Measurements from ENCODE around the gene MPND.

The MPND gene

GRCh38 chr19:4328243-4328990, 14.9 kb upstream of the MPND start:
- no peak for TF ChIP-seq CTCF (IDR thresholded peaks at IDR 0.05)
- TF ChIP-seq ZFX (IDR thresholded peaks at IDR 0.05; ENCODE audit: borderline replicate concordance): no peak
- H3K27ac ChIP-seq: peak overlapping the region; percentile 81

- H3K27ac ChIP-seq: peak overlapping the region; percentile 81
These were observed 14.2 kb upstream of the MPND start for GRCh38 chr19:4328991-4329681.

GRCh38 chr19:4329858-4330257, 13.5 kb upstream of the MPND start:
- TF ChIP-seq CTCF (IDR thresholded peaks at IDR 0.05): no peak
- no peak for TF ChIP-seq ZFX (IDR thresholded peaks at IDR 0.05; ENCODE audit: borderline replicate concordance)
- peak overlapping the region; percentile 81; the same call in 1 of the 2 replicates for H3K27ac ChIP-seq

- no peak overlapping the region for H3K27ac ChIP-seq
- TF ChIP-seq CTCF (IDR thresholded peaks at IDR 0.05): no peak
These were observed 8.3 kb upstream of the MPND start for GRCh38 chr19:4334929-4335570.

- TF ChIP-seq ZFX (IDR thresholded peaks at IDR 0.05; ENCODE audit: borderline replicate concordance) (no peak), CTCF (IDR thresholded peaks at IDR 0.05) (no peak)
- peak overlapping the region; percentile 71 for H3K27ac ChIP-seq
These were observed 5.4 kb upstream of the MPND start for GRCh38 chr19:4337906-4338440.

GRCh38 chr19:4338441-4339355, 4.7 kb upstream of the MPND start, which contains the start of gene STAP2:
Gene STAP2, minus strand, starts transcription at chr19:4338827. Its CDS starts 74 bp downstream, at chr19:4338753.
- TF ChIP-seq CTCF (IDR thresholded peaks at IDR 0.05): no peak
- no peak for TF ChIP-seq ZFX (IDR thresholded peaks at IDR 0.05; ENCODE audit: borderline replicate concordance)
- H3K27ac ChIP-seq: peak within 1 kb of the TSS; percentile 71

GRCh38 chr19:4342314-4342614, 1.1 kb upstream of the MPND start:
- TF ChIP-seq CTCF (IDR thresholded peaks at IDR 0.05) (no peak), ZFX (IDR thresholded peaks at IDR 0.05; ENCODE audit: borderline replicate concordance) (no peak)
- H3K27ac ChIP-seq: peak overlapping the region; percentile 95

Data from 22Rv1 (cell line).